ENCODE measurements around the gene SUGCT.
"Not testable (repeated sequence)": the region's sequence is repeated elsewhere in the genome, so short reads cannot be mapped to it uniquely, and the experiment has no call there.

Gene SUGCT

GRCh38 chr7:40263752-40264390, 129.1 kb downstream of the SUGCT start:
- DNase-seq (ENCODE audit: low read depth in 2 of 2), result no peak

GRCh38 chr7:40267583-40267982, 132.8 kb downstream of the SUGCT start:
- DNase-seq (ENCODE audit: low read depth in 2 of 2), result no peak

GRCh38 chr7:40268810-40269209, 134.0 kb downstream of the SUGCT start:
- DNase-seq (ENCODE audit: low read depth in 2 of 2), result not testable (repeated sequence)

GRCh38 chr7:40276061-40276460, 141.3 kb downstream of the SUGCT start:
- no peak for DNase-seq (ENCODE audit: low read depth in 2 of 2)

- DNase-seq (ENCODE audit: low read depth in 2 of 2), result no peak
These were observed 145.2 kb downstream of the SUGCT start for GRCh38 chr7:40279991-40280390.

- DNase-seq (ENCODE audit: low read depth in 2 of 2), result no peak
These were observed 148.1 kb downstream of the SUGCT start for GRCh38 chr7:40282858-40283257.

- DNase-seq (ENCODE audit: low read depth in 2 of 2), result no peak
These were observed 148.6 kb downstream of the SUGCT start for GRCh38 chr7:40283391-40283790.

GRCh38 chr7:40288827-40289226, 154.0 kb downstream of the SUGCT start:
- no peak for DNase-seq (ENCODE audit: low read depth in 2 of 2)

GRCh38 chr7:40297741-40298311, 163.0 kb downstream of the SUGCT start:
- DNase-seq (ENCODE audit: low read depth in 2 of 2), result no peak

GRCh38 chr7:40298421-40298820, 163.6 kb downstream of the SUGCT start:
- DNase-seq (ENCODE audit: low read depth in 2 of 2), result no peak

GRCh38 chr7:40299097-40299496, 164.3 kb downstream of the SUGCT start:
- DNase-seq (ENCODE audit: low read depth in 2 of 2), result no peak

GRCh38 chr7:40300146-40300670, 165.4 kb downstream of the SUGCT start:
- DNase-seq (ENCODE audit: low read depth in 2 of 2), result no peak

GRCh38 chr7:40301486-40302068, 166.8 kb downstream of the SUGCT start:
- no peak for DNase-seq (ENCODE audit: low read depth in 2 of 2)

GRCh38 chr7:40303996-40304395, 169.2 kb downstream of the SUGCT start:
- no peak for DNase-seq (ENCODE audit: low read depth in 2 of 2)

- no peak for DNase-seq (ENCODE audit: low read depth in 2 of 2)
These were observed 170.4 kb downstream of the SUGCT start for GRCh38 chr7:40305229-40305628.

- no peak for DNase-seq (ENCODE audit: low read depth in 2 of 2)
These were observed 171.2 kb downstream of the SUGCT start for GRCh38 chr7:40306025-40306424.

- no peak for DNase-seq (ENCODE audit: low read depth in 2 of 2)
These were observed 171.8 kb downstream of the SUGCT start for GRCh38 chr7:40306596-40306995.

- no peak for DNase-seq (ENCODE audit: low read depth in 2 of 2)
These were observed 175.5 kb downstream of the SUGCT start for GRCh38 chr7:40310258-40310657.

GRCh38 chr7:40311307-40311706, 176.5 kb downstream of the SUGCT start:
- no peak for DNase-seq (ENCODE audit: low read depth in 2 of 2)

GRCh38 chr7:40315277-40315676, 180.5 kb downstream of the SUGCT start:
- DNase-seq (ENCODE audit: low read depth in 2 of 2), result no peak

- no peak for DNase-seq (ENCODE audit: low read depth in 2 of 2)
These were observed 181.4 kb downstream of the SUGCT start for GRCh38 chr7:40316176-40316575.

- DNase-seq (ENCODE audit: low read depth in 2 of 2), result no peak
These were observed 190.1 kb downstream of the SUGCT start for GRCh38 chr7:40324914-40325313.

- DNase-seq (ENCODE audit: low read depth in 2 of 2), result no peak
These were observed 192.3 kb downstream of the SUGCT start for GRCh38 chr7:40327113-40327512.
